Stimulated activated CD4-positive, alpha-beta T cell treated with anti-CD3 and anti-CD28 coated beads, Interleukin-12 subunit alpha, Interleukin-12 subunit beta, amount 100 ng/mL, for 24 hours (primary cell): ENCODE measurements around the gene GCKR.
A peak's percentile ranks its signal among the peaks of the same experiment; 100 is the strongest.

Experiments
- DNase-seq, 2 experiments: peaks; one replicate each; pipeline ENCODE4 v3.0.0-alpha.2; 2020; ENCODE audit warnings: low read depth in 2 of 2

Gene GCKR, protein sequence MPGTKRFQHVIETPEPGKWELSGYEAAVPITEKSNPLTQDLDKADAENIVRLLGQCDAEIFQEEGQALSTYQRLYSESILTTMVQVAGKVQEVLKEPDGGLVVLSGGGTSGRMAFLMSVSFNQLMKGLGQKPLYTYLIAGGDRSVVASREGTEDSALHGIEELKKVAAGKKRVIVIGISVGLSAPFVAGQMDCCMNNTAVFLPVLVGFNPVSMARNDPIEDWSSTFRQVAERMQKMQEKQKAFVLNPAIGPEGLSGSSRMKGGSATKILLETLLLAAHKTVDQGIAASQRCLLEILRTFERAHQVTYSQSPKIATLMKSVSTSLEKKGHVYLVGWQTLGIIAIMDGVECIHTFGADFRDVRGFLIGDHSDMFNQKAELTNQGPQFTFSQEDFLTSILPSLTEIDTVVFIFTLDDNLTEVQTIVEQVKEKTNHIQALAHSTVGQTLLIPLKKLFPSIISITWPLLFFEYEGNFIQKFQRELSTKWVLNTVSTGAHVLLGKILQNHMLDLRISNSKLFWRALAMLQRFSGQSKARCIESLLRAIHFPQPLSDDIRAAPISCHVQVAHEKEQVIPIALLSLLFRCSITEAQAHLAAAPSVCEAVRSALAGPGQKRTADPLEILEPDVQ

DNA sequence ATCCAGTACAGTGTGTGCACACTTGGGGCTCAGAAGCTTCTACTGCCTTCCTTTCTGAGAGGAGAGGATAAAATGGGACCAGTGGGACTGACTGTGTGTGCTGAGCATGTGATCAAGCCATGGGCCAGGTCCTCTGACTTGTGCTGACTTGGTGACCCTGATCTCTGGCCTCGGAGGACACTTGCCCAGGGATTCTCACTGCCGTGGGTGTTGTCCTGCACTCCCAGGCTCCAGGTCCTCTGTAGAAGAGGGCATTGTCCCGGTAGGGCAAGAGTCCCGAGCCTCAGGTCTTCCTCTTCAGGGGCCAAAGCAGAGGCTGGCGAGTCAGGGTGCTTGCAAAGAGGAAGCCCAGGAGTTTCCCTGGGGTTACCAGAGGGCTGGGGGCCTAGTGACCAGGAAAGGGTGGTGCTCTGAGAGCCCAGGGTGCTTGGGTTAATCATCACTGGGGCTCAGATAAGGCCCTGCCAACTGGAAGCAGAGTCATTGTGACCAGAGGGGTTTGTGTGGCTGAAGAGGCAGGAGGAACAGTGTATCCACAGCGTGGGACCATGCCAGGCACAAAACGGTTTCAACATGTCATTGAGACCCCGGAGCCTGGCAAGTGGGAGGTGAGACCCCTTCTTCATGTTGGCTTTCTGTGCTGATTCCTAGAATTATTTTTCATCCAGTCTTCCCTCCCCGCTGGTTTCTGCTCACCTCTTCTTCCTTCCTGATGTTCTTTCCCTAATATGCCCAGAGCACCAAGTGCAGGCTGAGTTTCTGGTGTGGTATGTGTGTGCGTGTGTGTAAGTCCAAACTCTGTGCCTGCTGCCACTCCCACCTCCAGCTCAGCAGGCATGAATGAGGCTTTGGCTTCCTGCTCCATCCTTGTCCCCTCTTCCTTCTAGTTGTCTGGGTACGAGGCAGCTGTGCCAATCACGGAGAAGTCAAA is at the start of gene GCKR:
Gene GCKR, plus strand, starts transcription at position 483 of the 931 bp plus-strand sequence. Its CDS starts 66 bp downstream, at position 549.
- no peak for DNase-seq

DNA sequence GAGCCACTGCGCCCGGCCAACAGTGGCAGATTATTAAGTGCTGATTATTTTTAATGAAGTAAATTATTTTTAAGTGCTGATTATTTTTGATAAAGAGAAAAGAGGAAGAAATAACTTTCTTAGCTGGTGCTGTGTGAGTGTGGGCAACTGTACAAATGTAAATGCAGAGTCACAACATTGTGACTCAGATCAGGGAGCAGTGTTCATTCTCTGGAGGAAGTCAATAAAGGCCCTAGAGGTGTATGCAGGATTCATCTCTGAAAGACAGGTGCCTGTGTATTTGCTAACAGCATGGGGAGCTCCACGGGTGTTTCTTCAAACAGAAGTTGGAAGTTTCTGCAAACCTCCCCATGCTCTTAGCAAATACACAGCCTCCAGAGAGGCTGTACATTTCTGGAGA is 48.3 kb upstream of the GCKR start:
- DNase-seq = no peak

- DNase-seq = no peak
These were observed 45.5 kb upstream of the GCKR start for GRCh38 chr2:27451095-27451494.

DNA sequence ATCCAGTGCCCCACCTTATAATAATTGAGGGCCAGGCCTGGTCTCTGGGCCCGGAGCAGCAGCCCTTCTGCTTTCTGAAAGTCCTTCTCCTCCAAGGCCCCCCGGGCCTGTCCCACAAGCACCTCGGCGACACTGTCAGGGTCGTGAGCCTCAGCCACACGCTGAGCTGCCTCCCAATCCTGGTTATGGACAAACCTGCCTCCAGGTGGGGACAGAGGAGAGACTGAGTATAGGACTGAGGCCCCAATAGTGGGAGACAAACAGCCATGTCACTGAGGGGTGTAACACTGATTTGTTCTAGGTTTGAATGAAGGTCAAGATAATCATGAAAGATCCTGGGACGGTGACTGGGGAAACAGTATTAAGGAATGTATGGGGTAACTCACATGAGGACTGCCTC is 42.7 kb upstream of the GCKR start:
- DNase-seq = no peak

DNA sequence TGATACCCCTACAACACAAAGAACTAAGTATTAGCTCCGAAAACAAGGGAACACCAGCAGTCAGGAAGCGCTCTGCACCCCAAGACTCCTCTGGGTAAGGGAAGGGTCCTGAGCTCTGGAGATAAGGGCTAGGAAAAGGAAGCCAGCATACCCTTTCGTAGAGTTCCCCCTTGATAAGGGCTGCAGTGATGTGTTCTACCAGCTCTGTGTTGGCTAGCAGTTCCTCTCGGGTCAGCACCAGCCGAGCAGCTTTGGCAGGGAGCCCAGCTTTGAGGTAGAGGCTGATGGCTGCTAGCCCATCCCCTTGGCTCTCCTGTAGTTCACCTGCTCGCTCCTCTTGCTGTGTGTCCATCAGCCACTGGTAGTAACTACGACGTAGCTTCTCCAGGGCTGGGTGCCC is 35.5 kb upstream of the GCKR start:
- DNase-seq = no peak

GRCh38 chr2:27464443-27464842 is 32.2 kb upstream of the GCKR start:
- no peak for DNase-seq

DNA sequence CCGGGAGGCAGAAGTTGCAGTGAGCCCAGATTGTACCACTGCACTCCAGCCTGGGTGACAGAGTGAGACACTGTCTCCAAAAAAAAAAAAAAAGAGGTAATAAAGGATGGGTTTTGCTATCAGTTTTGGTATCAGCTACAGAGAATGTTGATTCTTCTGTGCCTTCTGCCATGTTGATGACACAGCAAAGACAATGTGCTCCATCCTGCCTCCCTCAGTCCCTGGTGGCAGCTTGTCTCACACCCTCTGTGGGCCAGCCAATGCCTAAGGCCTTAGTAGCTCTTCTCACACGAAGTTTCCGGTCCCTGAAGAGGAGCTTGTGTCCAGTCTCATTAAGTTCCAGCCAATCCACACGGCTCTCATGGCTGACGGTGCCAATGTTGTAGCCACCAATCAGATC is 24.7 kb upstream of the GCKR start:
- DNase-seq = no peak

DNA sequence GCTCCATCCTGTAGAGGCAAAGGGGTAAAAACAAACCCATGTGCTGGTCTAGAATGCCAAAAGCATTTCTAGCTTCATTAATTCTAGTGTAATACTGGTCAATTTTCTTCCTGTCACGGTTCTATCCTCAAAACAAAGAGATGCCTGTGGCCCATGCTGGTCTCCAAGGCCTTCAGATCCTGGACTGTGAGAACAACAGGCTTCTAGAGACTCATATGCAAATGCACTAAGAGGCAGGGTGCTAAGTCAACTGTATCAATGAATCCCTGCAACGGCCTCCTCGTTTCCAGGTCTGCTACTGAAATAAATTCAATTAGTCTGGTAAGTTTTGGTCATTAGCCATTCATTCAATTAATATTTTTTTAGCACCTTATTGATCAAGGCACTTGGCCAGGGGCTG is 11.1 kb upstream of the GCKR start:
- no peak for DNase-seq

DNA sequence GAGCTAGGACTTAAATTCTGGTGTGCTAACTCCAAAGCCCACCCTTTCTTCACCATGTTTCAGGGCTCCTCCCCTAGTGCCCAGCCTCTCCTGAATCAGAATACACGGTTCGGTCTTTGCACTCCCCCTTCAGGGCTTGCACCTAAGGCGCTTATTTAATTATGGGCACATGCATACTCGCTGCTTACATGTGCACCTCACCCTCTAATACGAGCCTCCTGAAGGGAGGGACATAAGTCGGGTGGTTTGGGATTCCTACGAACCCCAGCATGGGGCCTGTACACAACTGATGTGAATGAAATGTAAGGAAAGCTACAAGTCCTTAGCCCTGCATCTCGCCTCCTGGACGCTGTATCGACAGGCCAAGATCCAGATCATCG is 7.5 kb upstream of the GCKR start:
- DNase-seq = no peak

GRCh38 chr2:27489498-27490397 is 6.9 kb upstream of the GCKR start, which contains the start of gene IFT172:
Gene IFT172, minus strand, starts transcription at chr2:27489743. Its CDS starts 90 bp downstream, at chr2:27489653.
- DNase-seq = peak; percentile 95 to 99

- no peak for DNase-seq
These were observed 4.1 kb upstream of the GCKR start for GRCh38 chr2:27492557-27492956.

DNA sequence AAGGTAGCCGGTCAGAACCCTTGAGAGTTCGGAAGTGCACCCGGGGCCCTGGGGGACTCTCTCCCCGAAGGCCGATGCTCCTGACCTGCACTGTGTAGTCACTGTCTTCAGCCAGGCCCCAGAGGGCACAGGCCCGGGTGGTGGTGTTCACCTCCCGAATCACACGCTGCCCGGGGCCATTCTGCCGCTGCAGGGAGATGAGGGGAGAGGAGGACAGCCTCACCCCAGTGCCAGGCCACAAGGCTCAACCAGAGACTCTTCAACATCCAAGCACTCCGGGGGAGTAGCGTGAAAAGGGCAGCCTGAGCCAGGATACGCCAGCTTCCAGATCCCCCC is 2.7 kb upstream of the GCKR start:
- DNase-seq = no peak

- DNase-seq = no peak
These were observed 2.2 kb upstream of the GCKR start for GRCh38 chr2:27494284-27494943.

- peak in 1 of 2 experiments; percentile 5 for DNase-seq
These were observed 1.6 kb upstream of the GCKR start, which contains the start of gene FNDC4 for GRCh38 chr2:27494944-27495554. Gene FNDC4, minus strand, starts transcription at chr2:27495200. Its CDS starts 521 bp downstream, at chr2:27494679.

DNA sequence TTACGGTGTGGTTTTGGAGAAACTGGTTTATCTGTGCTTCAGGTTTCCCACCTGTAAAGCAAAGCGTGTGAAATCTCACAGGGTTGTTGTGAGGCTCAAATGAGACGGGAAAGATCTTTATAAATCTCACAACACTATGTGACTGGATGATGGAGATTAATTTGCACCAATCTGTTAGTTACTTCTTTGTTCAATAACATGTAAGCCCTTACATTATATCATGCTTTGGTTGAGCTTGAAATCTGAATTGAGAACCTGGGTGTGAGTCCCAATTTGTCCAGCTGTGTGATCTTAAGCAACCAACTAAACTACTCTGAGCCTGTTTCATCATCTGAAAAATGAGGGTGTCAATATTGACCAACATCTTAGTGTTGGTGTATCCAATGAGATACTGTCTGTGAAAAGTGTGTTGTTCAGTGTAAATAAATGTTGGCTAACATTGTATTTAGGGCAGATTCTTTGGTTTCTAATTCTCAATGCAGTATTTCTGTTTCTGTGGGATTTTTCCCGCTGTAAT is 741 bp upstream of the GCKR start:
- DNase-seq = no peak

- no peak for DNase-seq
These were observed 619 bp downstream of the GCKR start for GRCh38 chr2:27497288-27497627.

GRCh38 chr2:27498975-27499374 is 2.3 kb downstream of the GCKR start:
- DNase-seq = no peak

- DNase-seq = no peak
These were observed 4.4 kb downstream of the GCKR start for GRCh38 chr2:27501042-27501441.

- DNase-seq = no peak
These were observed 5.5 kb downstream of the GCKR start for GRCh38 chr2:27502142-27502541.

- no peak for DNase-seq
These were observed 9.9 kb downstream of the GCKR start for GRCh38 chr2:27506587-27506986.
